GM21360 (cell line): ENCODE measurements around the gene AGT.

Experiments
- ATAC-seq: cut with Tn5 transposase; IDR thresholded peaks from one replicate; pipeline ENCODE4 v1.9.1; 2021; ENCODE audit warnings: mild to moderate bottlenecking, moderate library complexity; ENCODE audit not compliant: unreplicated experiment

Gene AGT

DNA sequence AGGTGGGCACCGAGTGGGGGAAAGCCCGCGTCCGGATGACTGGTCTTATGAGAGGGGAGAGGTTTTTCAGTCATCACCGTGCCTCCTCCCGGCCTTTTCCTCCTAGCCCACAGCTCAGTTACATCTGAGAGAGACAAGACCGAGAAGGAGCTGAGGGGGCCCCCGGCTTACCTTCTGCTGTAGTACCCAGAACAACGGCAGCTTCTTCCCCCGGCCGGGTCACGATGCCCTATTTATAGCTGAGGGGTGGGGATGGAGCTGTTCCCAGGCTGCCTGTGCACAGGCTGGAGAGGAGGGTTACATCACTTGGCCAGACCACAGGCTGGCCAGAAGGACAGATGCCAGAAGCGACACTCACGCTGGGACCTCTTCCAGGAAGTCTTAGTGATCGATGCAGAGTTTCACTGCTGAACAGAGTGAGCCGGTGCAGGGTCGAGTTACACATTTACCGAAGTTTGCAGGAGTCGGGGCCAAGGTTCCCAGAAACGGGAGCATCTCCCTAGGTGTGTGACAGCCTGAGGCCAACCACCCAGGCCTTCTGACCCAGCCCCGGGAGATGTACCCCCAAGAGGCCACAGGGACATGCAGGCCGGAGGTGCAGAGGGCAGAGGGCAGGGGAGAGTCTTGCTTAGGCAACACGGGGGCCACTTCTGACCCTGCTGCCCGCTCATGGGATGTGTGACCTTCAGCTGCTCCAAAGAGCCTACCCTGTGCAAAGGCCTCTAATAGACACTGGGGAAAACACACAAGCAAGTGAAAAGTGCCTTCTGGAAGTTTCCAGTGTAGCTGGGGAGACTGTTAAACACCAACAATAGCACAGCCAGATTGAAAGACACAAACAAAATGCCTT, at the start of gene AGT:
AGT (minus strand) TSS at position 208 of the 850 bp plus-strand sequence. CDS start 3,299 bp downstream, outside the sequence.
- no peak for ATAC-seq

DNA sequence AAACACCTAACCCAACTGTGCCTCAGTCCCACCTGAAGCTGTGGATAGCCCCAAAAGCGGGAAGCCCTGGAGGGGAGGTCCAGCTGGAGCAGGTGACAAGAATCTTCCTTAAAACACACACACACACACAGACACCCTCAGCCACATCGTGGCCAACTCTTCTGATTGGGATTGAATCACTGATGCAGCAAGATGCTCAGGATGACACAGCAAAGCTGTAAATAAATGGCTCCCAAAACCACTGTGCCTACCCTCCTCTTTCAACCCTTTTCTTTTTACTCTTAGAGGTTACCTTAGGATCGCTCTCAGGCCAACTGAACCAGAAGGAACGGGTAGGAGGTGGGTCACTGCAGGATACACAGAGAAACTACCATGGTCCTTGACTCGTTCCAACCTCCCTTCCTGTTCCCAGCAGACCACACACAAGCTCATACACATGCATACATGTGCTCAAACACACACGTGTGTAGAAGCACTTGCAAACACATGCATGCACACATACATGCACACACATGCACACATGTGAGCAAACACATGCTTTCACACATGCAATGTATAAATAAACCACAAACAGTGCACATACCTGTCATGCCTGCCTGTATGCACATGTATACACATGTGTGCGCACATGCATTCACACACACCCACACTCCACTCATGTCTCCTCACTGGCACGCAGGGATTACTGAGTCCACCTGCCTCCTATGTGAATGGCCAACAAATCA, 47.7 kb upstream of the AGT start:
- no peak for ATAC-seq

DNA sequence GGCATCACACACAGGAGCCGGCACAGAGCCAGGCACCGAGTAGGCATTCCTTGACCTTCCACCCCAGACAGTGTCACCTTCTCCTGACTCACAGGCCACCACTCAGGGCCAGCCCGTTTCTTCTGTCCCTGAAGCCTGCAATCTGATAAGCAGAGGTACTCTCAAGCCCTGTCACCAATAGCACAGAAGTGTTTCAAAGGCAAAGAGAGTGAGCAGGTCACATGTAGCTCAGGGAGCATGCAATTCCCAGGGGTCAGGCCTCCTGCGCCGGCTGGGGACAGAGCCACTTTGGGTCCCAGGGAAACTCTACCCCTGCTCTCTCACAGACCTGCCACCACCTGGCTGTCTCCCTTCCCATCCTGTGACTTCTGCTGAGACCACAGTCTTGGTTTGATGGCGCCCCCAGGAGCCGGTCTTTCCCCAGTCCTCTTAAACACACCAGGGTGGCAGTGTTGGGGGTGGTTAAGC, 46.5 kb upstream of the AGT start:
- no peak for ATAC-seq

DNA sequence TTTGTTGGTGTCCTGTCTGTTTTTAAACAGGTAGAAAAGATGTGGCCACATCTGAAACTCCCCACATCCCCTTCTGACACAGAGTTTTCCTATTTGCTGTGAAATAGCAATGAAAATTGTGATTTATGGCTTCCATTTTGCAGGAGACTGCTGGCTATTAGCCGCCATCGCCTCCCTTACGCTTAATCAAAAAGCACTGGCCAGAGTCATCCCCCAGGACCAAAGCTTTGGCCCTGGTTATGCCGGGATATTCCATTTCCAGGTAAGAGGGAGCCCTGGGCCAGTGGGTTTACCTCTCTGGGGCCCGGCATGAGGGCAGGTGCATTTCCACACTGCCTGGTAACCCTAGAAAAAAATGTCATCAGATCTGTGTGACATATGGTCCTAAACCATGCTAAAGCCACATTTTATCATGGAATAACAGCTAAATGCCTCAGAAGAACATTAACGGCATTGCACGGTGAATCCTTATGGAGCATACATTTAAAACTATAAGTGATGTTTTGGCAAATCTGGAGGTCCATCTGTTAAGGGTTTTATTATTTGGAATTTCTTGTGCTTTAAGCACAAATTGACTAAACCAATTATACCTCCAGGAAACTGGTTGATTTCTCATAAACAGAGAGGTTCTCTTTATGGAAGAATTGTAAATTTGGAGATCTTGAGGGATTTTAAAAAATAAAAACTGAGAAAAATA, 45.6 kb upstream of the AGT start:
- no peak for ATAC-seq

DNA sequence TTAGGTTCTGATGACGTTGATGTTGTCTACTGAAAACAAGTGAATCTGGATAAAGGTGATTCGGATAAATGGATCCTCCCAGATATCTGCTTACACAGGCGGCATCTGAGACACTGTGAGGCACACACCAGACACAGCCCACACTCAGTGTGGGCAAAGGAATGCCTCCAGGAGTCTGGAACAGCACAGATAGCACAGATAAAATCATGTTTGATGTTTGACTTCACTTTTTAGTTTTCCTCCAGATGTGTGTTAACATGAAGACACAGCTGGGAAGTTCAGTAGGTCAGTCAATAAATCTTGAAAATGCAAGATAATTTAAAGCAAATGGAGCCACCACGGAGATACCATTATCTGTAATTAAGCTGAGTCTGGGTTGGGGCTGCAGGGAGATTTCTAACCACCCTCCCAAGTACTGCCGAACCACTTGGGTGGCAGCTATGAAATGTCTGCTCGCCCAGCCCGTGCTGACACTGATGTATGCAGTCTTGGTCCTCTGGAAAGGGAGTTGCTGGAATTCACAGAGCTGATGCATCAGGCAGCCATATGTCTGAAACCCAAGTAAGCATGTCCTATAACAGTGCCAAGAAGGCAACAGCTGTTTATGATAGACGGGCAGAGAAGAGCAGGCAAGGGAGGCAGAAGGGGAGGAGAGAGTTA, 44.9 kb upstream of the AGT start:
- ATAC-seq, result no peak

DNA sequence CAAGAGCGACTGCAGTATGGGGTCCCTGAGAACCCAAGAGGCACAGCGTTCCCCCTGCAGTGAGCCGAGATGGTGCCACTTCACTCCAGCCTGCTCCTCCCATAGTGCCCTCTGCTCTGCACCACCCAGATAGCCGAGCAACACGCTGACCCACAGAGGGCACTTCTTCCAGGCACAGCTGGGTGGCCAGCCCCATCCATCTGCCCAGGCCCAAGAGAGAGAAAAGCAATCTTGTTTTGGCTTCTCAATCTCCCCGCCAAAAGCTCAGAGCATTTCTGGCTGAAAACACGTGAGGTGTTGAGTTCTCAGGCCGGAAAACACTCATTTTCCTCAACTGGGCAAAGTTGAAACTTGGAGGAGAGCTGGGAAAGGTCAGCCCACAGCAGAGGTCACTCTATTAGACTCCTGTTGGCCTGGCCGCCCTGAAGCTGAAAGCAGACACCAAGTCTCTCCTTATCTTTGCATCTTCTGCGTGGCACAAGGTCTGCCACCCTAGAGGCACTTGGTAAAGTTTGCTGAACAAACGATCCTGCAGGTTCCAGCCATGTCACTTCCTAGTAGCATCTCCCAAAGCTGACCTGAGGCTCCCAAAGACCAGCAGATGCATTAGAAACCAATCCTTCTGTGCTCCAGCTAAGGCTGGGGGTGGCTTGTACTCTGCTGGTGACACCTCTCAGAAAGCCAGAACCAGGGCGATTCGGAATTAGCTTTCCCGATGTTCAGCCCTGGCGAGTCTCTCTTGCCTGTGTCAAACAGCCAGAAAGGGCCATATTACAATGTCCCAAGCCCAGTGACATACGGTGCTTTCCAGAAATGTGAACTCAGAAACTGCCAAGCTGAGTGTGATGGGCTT, 44.2 kb upstream of the AGT start:
- ATAC-seq, result no peak

DNA sequence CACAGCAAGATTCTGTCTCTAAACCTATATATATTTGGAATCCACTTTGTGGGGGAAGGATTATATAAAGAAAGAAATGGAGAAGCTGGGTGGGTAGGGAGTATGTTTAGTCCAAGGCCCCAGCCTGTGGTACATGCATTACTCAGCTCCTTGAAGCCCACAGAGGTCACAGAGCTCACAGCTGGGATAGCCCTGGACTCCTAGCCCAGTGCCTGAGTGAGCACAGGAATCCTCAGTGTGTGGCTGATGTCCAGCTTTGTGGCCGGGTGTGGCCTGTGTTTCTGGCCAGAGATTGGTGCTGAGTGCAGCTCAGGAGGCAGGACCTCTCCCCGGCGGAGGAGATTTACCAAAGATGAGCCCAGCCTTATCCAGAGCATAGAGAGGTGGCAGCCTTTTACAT, 40.9 kb upstream of the AGT start:
- no peak for ATAC-seq

DNA sequence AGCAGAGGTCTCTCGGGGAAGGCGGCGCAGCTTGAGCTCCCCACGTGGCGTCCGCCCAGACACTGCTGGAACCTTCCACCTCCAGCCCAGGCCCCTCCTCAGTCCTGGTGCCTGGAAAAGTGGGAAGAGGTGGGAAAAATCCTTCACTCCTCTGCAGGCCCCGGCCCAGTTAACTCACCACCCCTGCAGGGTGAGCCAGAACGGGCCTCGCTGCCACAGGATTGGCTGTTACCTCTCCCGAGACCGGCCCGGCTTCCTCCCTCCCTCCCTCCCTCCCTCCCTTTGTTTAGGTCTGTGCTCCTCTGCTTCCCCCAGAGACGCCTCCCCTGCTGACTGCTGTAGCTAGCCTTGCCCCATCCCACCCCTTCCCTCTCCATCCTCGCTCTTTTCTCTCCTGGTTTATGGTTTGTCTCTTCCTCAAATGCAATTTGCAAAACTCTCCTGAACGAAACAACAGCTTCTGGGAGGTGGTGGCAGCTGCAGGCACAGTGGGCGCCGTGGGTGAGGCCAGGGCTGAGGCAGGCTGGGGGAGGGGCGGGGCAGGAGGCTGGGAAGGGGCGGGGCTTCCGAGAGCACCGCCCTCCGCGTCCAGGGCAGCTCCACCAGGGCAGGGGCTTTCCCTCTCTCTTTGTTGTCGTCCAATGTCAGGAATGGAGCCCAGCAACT, 39.8 kb upstream of the AGT start:
- ATAC-seq, result no peak

DNA sequence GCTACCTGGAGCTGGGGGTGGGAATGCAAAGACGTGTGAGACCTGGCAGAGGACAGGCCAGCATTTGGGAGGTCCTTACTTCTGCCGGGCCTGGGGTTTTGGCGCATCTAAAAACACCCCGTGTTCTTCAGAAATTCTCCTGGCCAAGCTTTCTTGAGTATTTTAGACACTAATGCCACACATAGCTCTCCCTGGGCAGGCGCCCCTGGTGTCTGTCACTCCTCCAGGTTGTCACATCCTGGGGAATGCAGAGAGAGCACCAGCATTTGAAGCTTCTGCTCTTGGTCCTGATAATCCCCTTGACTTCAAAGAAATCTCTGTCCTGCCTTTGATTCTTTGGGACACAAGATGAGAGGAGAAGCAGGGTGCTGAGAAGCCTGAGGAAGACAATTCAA, 39.3 kb upstream of the AGT start:
- no peak for ATAC-seq

DNA sequence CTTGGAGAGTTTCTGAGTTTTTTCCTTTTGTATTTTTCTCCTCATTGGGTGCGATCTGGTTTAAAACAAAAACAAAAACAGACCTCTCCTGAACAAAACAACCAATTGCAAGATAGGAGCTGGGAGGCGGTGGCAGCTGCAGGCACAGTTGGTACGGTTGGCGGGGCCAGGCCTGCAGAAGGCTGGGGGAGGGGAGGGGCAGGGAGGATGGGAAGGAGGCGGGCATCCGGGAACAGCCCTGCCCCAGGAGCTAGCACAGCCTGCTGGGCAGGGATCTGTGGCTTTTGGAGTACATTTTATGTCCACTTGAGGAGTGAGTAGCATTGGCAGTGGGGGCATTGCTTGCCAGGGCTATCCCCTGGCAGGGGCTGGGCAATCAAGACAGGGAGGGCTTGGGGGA, 38.5 kb upstream of the AGT start:
- no peak for ATAC-seq

DNA sequence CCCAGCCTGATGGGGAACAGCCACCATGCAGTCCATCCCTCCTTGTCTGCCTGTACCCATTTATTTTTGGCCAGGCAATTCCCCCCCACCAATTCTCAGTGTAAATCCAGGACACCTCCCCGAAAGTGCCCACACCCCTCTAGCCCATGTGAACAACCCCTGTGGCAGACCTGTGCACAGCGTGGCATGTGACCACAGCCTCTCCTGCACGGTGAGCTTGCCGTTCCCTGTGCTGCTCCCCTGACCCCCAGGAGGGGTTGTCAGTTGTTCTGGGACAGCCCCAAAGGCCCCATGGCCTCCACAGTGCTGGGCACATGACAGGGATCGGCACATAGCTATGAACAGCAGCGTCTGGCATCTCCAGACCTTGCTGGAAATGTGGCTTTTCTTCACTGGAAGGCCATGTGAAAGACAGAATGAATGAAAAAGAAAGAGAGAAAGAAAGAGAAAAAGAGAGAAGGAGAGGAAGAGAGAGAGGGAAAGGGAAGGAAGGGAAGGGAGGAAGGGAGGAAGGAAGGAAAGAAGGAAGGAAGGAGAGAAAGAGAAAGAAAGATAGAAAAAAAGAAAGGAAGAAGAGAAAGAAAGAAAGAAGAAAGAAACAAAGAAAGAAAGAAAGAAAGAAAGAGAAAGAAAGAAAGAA, 37.2 kb upstream of the AGT start:
- ATAC-seq, result no peak

DNA sequence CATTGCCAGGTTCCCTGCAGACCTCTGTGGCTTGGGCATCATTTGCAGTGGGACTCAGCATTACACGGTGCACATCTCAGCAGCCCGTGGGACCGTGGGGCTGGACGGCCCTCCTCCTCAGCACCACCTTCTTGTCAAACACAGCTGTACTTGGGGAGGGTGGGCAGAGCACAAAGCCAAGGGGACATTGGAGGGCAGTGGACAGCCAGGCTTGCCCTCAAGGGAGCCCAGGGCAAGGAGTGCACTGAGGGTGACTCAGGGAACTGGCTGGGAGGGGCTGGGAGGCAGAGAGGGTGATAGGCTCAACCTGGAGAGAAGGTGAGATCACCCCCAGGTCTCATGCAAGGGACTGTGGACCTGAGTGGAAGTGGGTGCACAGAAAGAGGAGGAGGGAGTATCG, 36.7 kb upstream of the AGT start:
- ATAC-seq, result no peak

DNA sequence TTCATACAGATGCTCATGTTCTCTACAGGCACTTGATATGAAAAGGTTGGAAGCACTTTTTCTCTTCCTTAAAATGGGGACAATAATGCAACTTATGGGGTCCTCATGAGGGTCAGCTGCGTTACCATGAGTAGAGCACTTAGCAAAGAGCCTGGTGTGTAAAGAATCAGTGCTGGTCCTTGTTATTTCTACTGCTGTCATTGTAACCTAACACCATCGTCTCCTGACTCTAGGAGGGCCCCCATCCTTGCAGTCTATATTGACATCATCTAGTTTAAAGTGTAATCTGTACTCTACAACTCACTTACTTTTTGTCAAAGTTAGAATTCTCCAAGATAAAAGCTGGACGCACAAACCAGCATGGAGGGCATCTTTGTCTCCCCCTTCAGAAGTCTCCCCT, 35.7 kb upstream of the AGT start:
- ATAC-seq, result no peak

DNA sequence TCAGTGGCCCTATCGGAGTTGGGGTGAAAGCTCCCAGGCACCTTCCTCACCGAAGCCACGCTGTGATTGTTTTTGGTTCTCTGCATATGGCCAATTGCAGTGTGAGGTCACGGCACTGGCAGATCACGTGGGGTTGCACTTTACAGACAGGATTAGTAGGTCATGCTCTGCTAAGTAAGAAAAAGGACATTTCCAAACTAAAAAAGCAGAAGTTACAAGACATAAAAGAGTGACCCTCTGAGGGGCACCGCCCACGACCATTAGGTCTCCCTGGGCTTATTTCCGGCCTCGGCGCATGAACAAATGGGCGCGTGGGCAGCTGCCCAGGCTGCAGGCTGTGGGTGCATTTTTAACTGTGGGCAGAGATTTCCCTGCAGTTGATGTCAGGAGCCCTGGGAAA, 35.2 kb upstream of the AGT start:
- peak; percentile 74 for ATAC-seq

DNA sequence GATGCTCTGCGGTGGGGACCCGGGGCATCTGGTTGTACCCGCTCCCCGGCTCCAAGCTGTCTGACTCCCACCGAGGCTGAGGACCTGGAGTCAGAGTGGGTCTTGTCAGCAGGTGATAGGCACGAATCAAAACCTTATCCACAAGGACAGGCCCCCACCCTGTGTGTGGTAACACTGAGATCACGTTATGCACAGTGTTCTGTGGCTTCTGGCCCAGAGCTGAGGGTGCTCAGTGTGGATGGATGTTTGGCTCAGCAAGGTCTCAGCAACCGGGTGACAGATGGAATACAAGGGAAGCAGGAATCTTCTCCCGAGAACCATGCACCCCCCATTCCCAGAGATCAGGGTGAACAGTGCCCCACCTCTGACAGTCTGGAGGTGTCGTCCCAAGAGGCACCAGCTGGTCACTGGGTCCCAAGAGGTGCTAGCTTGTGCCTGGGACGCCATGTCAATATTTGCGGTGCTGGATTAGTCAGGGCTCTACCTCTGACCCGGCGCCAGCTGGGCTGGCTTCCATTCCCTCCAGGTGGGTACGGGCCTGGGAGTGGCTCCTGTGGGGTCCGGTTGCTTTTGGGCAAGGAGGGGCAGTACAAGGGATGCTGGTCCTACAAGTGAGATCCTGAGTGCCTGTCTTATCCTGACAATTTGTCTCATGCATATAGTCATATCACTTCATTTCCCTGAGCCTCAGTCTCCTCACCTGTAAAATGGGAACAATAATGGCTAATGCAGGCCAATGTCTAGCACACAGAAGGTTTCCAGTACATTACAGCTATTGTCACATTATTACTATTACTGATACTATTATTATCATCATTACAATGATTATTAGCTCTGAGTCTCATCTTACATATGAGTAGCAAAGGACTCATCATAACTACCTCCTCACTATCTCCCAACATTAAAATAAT, 34.2 kb upstream of the AGT start:
- ATAC-seq, result no peak

DNA sequence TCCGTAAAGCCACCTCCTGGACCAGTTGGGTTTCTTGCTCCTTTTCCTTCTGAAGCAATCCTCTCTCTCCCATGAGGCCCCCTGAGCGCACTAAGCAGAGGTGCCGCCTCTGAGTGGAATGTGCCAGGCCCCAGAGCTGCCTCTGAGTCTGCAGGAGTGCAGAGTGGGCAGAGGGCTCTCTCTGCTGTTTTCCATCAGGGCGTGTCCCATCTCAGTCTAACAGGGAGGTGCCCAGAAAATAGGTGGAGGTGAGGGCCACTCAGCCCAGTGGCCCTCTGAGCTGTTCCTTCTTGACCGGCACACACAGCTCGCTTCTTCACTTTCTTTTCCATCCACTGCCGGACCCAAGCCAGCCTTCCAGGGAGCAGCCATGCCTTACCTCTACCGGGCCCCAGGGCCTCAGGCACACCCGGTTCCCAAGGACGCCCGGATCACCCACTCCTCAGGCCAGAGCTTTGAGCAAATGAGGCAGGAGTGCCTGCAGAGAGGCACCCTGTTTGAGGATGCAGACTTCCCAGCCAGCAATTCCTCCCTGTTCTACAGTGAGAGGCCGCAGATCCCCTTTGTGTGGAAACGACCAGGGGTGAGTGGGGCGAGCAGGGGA, 33.3 kb upstream of the AGT start, which contains the start of gene CAPN9:
CAPN9 (plus strand) TSS at position 262 of the 604 bp plus-strand sequence; CDS start at position 371, 109 bp downstream.
- no peak for ATAC-seq

DNA sequence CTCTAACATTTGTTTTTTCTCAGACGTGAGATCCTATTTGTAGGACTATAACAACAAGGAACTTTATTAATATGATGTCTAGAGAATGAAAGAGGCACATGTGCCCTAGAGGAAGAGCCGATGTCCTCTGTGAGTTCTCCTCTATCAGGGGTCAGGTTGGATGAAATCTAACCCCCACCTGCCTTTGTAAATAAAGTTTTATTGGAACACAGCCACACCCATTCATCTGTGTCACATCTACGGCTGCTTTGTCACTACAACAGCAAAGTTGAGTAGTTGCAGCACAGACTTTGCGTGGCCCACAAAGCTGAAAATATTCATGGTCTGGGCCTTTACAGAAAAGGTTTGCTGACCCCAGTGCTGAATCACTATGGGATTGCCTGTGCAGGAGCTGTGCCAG, 32.7 kb upstream of the AGT start:
- no peak for ATAC-seq

DNA sequence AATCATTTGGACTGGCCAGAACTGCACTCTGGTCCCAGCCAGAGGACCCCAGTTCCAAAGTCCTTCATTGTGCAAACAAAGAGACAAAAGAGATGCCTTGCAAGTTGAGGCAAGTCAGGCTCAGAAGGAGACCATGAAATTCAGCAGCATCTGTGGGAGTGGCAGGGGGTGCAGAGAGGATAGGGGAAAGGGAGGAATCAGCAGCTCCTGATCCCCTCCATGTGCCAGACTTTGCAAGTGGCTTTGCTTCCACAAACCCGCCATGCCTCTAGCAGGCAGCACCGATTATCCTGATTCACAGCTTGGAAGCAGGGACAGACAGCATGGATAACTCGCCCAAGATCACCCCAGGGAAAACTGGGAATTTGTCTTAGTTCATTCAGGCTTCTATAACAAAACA, 31.1 kb upstream of the AGT start:
- no peak for ATAC-seq
